ENCODE results near the gene ILF3. TPM values are rescaled to one million over a fixed set of nuclear protein-coding genes. Genes with fewer than 3 reads are reported as not detected.
A peak's percentile ranks its signal among the peaks of the same experiment; 100 is the strongest.

ILF3 gene
- total and polyA plus RNA-seq, 2 donors (not counting 1 experiment from before 2014, with no cell fraction given), result 78.4 to 109 TPM

DNA sequence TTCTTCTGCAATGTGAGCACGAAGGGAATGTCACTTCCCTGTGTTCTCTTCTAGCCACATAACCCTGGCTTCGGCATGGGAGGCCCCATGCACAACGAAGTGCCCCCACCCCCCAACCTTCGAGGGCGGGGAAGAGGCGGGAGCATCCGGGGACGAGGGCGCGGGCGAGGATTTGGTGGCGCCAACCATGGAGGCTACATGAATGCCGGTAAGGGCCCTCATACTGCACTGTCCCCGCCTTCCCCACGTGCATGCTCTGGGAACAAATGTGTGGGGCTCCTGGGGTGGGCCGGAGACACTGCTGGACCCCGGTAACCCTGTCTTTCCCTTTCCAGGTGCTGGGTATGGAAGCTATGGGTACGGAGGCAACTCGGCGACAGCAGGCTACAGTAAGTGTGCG, 29.4 kb downstream of the ILF3 start:
- H3K4me2 ChIP-seq (ENCODE audit: extremely low read depth, insufficient read depth, low read length), result no peak overlapping the region
- H2AFZ ChIP-seq (ENCODE audit: low read length), result no peak overlapping the region
- DNase-seq (ENCODE audit: low read depth in 2 of 2), result no peak
- H3K36me3 ChIP-seq (ENCODE audit: control insufficient read depth, insufficient read depth, low read length), result peaks cover 62% of the 10 kb centered on the region
- peaks cover 2% of the 10 kb centered on the region for H3K4me1 ChIP-seq (ENCODE audit: control insufficient read depth, extremely low read depth, insufficient read depth, low read length)
- no peaks in the 10 kb centered on the region for H4K20me1 ChIP-seq (ENCODE audit: control insufficient read depth, extremely low read depth, insufficient read depth, low read length)
- no peak overlapping the region for H3K4me3 ChIP-seq (replicated peaks in 1 of 4; ENCODE audit: control extremely low read depth in 1 of 4, insufficient read depth in 1 of 4, low read depth in 3 of 4, low read length in 4 of 4)
- H3K9me3 ChIP-seq (ENCODE audit: control insufficient read depth, insufficient read depth, low read depth, low read length), result no peaks in the 10 kb centered on the region
- no peak overlapping the region for H3K27ac ChIP-seq (ENCODE audit: insufficient read depth, low read length)
- TF ChIP-seq EZH2 (IDR thresholded peaks at IDR 0.05; ENCODE audit: low read length, missing control alignments), result no peak
- TF ChIP-seq, protein P1, sequence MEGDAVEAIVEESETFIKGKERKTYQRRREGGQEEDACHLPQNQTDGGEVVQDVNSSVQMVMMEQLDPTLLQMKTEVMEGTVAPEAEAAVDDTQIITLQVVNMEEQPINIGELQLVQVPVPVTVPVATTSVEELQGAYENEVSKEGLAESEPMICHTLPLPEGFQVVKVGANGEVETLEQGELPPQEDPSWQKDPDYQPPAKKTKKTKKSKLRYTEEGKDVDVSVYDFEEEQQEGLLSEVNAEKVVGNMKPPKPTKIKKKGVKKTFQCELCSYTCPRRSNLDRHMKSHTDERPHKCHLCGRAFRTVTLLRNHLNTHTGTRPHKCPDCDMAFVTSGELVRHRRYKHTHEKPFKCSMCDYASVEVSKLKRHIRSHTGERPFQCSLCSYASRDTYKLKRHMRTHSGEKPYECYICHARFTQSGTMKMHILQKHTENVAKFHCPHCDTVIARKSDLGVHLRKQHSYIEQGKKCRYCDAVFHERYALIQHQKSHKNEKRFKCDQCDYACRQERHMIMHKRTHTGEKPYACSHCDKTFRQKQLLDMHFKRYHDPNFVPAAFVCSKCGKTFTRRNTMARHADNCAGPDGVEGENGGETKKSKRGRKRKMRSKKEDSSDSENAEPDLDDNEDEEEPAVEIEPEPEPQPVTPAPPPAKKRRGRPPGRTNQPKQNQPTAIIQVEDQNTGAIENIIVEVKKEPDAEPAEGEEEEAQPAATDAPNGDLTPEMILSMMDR (conservative IDR thresholded peaks at IDR 0.05 in 1 of 2, IDR thresholded peaks at IDR 0.05 in 1 of 2; ENCODE audit: low read depth in 1 of 2, low read length in 2 of 2), result no peak
- no peak overlapping the region for H3K9ac ChIP-seq (ENCODE audit: insufficient read depth, low read length)
- peaks cover 20% of the 10 kb centered on the region for H3K79me2 ChIP-seq (ENCODE audit: control insufficient read depth, insufficient read depth, low read length)
- no peaks in the 10 kb centered on the region for H3K27me3 ChIP-seq (ENCODE audit: control insufficient read depth, insufficient read depth, low read length)

DNA sequence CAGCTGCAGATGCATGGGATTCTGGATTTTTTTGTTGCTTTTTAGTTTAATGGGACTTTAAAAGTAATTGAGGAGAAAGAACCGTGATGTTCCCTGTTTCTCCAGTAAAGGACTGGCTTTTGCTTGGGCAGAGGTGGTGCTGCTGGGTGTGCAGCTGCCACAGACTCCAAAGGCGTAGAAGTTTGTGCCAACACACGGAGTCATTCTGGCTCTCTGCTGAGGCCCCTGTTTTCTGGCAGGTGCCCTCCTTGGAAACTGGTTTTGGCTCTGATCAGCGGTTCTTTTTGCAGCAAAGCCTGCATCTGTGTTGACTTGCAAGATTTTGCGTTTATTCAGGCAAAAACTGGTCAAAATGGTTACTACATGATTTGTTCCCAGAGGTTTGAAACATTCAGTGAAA, 31.1 kb downstream of the ILF3 start:
- no peak overlapping the region for H3K27ac ChIP-seq (ENCODE audit: insufficient read depth, low read length)
- DNase-seq (ENCODE audit: low read depth in 2 of 2), result no peak
- peaks cover 61% of the 10 kb centered on the region for H3K36me3 ChIP-seq (ENCODE audit: control insufficient read depth, insufficient read depth, low read length)
- peaks cover 2% of the 10 kb centered on the region for H3K4me1 ChIP-seq (ENCODE audit: control insufficient read depth, extremely low read depth, insufficient read depth, low read length)
- no peaks in the 10 kb centered on the region for H4K20me1 ChIP-seq (ENCODE audit: control insufficient read depth, extremely low read depth, insufficient read depth, low read length)
- no peaks in the 10 kb centered on the region for H3K27me3 ChIP-seq (ENCODE audit: control insufficient read depth, insufficient read depth, low read length)
- no peak overlapping the region for H3K9ac ChIP-seq (ENCODE audit: insufficient read depth, low read length)
- H2AFZ ChIP-seq (ENCODE audit: low read length), result no peak overlapping the region
- H3K9me3 ChIP-seq (ENCODE audit: control insufficient read depth, insufficient read depth, low read depth, low read length), result no peaks in the 10 kb centered on the region
- H3K4me3 ChIP-seq (replicated peaks in 1 of 4; ENCODE audit: control extremely low read depth in 1 of 4, insufficient read depth in 1 of 4, low read depth in 3 of 4, low read length in 4 of 4), result no peak overlapping the region
- TF ChIP-seq EZH2 (IDR thresholded peaks at IDR 0.05; ENCODE audit: low read length, missing control alignments), result no peak
- TF ChIP-seq, protein P1 (conservative IDR thresholded peaks at IDR 0.05 in 1 of 2, IDR thresholded peaks at IDR 0.05 in 1 of 2; ENCODE audit: low read depth in 1 of 2, low read length in 2 of 2), result no peak
- peaks cover 17% of the 10 kb centered on the region for H3K79me2 ChIP-seq (ENCODE audit: control insufficient read depth, insufficient read depth, low read length)
- no peak overlapping the region for H3K4me2 ChIP-seq (ENCODE audit: extremely low read depth, insufficient read depth, low read length)

DNA sequence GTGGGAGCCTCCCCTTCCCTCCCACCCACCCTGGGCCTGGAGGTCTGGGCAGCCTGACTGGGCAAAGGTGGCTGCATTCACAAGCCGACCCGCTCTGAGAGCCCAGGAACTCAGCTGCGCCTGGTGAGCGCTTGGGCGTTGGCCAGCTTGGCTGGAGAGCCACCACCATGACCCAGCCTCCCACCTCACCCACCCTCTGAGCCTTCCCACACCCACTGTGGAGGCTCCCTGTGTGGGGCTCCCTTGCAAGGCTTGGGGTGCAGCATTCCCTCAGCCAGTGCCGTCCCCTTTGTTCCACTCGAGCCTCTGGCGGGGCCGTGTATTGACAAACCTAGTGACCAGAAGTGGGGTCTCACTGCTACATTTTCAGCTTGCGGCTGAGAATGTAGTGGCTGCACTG, 32.0 kb downstream of the ILF3 start:
- no peak overlapping the region for H2AFZ ChIP-seq (ENCODE audit: low read length)
- no peak for DNase-seq (ENCODE audit: low read depth in 2 of 2)
- H4K20me1 ChIP-seq (ENCODE audit: control insufficient read depth, extremely low read depth, insufficient read depth, low read length), result no peaks in the 10 kb centered on the region
- H3K79me2 ChIP-seq (ENCODE audit: control insufficient read depth, insufficient read depth, low read length), result peaks cover 14% of the 10 kb centered on the region
- H3K27me3 ChIP-seq (ENCODE audit: control insufficient read depth, insufficient read depth, low read length), result no peaks in the 10 kb centered on the region
- no peak for TF ChIP-seq EZH2 (IDR thresholded peaks at IDR 0.05; ENCODE audit: low read length, missing control alignments)
- TF ChIP-seq, protein P1 (conservative IDR thresholded peaks at IDR 0.05 in 1 of 2, IDR thresholded peaks at IDR 0.05 in 1 of 2; ENCODE audit: low read depth in 1 of 2, low read length in 2 of 2), result no peak
- H3K4me3 ChIP-seq (replicated peaks in 1 of 4; ENCODE audit: control extremely low read depth in 1 of 4, insufficient read depth in 1 of 4, low read depth in 3 of 4, low read length in 4 of 4), result no peak overlapping the region
- H3K4me2 ChIP-seq (ENCODE audit: extremely low read depth, insufficient read depth, low read length), result no peak overlapping the region
- H3K4me1 ChIP-seq (ENCODE audit: control insufficient read depth, extremely low read depth, insufficient read depth, low read length), result peaks cover 2% of the 10 kb centered on the region
- peaks cover 56% of the 10 kb centered on the region for H3K36me3 ChIP-seq (ENCODE audit: control insufficient read depth, insufficient read depth, low read length)
- H3K9ac ChIP-seq (ENCODE audit: insufficient read depth, low read length), result no peak overlapping the region
- peak overlapping the region; percentile 56 for H3K27ac ChIP-seq (ENCODE audit: insufficient read depth, low read length)
- H3K9me3 ChIP-seq (ENCODE audit: control insufficient read depth, insufficient read depth, low read depth, low read length), result no peaks in the 10 kb centered on the region
